Measurements from ENCODE around the gene CD52.

GRCh38 chr1:26368006-26368405, 50.2 kb downstream of the CD52 start:
- no peak for TF ChIP-seq POLR2AphosphoS5 (IDR thresholded peaks at IDR 0.05)
- no peak for TF ChIP-seq CTCF (IDR thresholded peaks at IDR 0.05)
- no peak for TF ChIP-seq EP300 (IDR thresholded peaks at IDR 0.05)

All from upper lobe of left lung (tissue), 4 donors.